ENCODE results near the gene TENT4A.
"Not testable (repeated sequence)": the region's sequence is repeated elsewhere in the genome, so short reads cannot be mapped to it uniquely, and the experiment has no call there.

The TENT4A gene

GRCh38 chr5:6713274-6714225 lies at the start of gene TENT4A:
Gene TENT4A (plus strand): TSS chr5:6713432. CDS start chr5:6713984, 552 bp downstream.
- Histone ChIP-seq H3K27ac (ENCODE audit: low read length) (no peak within 1 kb of the TSS), H3K27me3 (ENCODE audit: control insufficient read depth, insufficient read depth, low read length) (no peaks in the 10 kb centered on the region), H3K36me3 (ENCODE audit: control insufficient read depth, insufficient read depth, low read length) (no peaks in the 10 kb centered on the region), H3K9me3 (ENCODE audit: control insufficient read depth, insufficient read depth, low read length) (no peaks in the 10 kb centered on the region), H3K4me3 (ENCODE audit: low read length) (peak within 1 kb of the TSS; percentile 70; the same call in 1 of the 2 replicates), H3K4me1 (ENCODE audit: control insufficient read depth, insufficient read depth, low read length) (no peaks in the 10 kb centered on the region)
- no peak for DNase-seq (ENCODE audit: low read depth, low spot score)
- WGBS (ENCODE audit: insufficient coverage, insufficient read length): no CpG with 5 or more reads among the region's 174 CpGs

GRCh38 chr5:6666762-6667161 lies 46.5 kb upstream of the TENT4A start:
- no CpG with 5 or more reads among the region's 15 CpGs for WGBS (ENCODE audit: insufficient coverage, insufficient read length)
- no peaks in the 10 kb centered on the region for H3K27me3 ChIP-seq (ENCODE audit: control insufficient read depth, insufficient read depth, low read length)
- no peak overlapping the region for H3K27ac ChIP-seq (ENCODE audit: low read length)
- 0 out of 2 replicates have a peak, but pooled peaks cover 4% of the 10 kb centered on the region for H3K36me3 ChIP-seq (ENCODE audit: control insufficient read depth, insufficient read depth, low read length)
- no peak for DNase-seq (ENCODE audit: low read depth, low spot score)
- H3K4me1 ChIP-seq (ENCODE audit: control insufficient read depth, insufficient read depth, low read length): peaks cover 3% of the 10 kb centered on the region
- no peaks in the 10 kb centered on the region for H3K9me3 ChIP-seq (ENCODE audit: control insufficient read depth, insufficient read depth, low read length)
- H3K4me3 ChIP-seq (ENCODE audit: low read length): no peak overlapping the region

GRCh38 chr5:6667648-6668047 lies 45.6 kb upstream of the TENT4A start:
- Histone ChIP-seq H3K4me3 (ENCODE audit: low read length) (no peak overlapping the region), H3K9me3 (ENCODE audit: control insufficient read depth, insufficient read depth, low read length) (no peaks in the 10 kb centered on the region), H3K27ac (ENCODE audit: low read length) (no peak overlapping the region), H3K36me3 (ENCODE audit: control insufficient read depth, insufficient read depth, low read length) (0 out of 2 replicates have a peak, but pooled peaks cover 4% of the 10 kb centered on the region), H3K4me1 (ENCODE audit: control insufficient read depth, insufficient read depth, low read length) (peaks cover 3% of the 10 kb centered on the region), H3K27me3 (ENCODE audit: control insufficient read depth, insufficient read depth, low read length) (no peaks in the 10 kb centered on the region)
- WGBS (ENCODE audit: insufficient coverage, insufficient read length): no CpG with 5 or more reads among the region's 5 CpGs
- no peak for DNase-seq (ENCODE audit: low read depth, low spot score)

- WGBS (ENCODE audit: insufficient coverage, insufficient read length): no CpG with 5 or more reads among the region's 9 CpGs
- H3K4me3 ChIP-seq (ENCODE audit: low read length); H3K36me3 ChIP-seq (ENCODE audit: control insufficient read depth, insufficient read depth, low read length); H3K27ac ChIP-seq (ENCODE audit: low read length); H3K4me1 ChIP-seq (ENCODE audit: control insufficient read depth, insufficient read depth, low read length); DNase-seq (ENCODE audit: low read depth, low spot score); H3K9me3 ChIP-seq (ENCODE audit: control insufficient read depth, insufficient read depth, low read length); H3K27me3 ChIP-seq (ENCODE audit: control insufficient read depth, insufficient read depth, low read length): not testable (repeated sequence)
These were observed 44.5 kb upstream of the TENT4A start for GRCh38 chr5:6668717-6669116.

- no CpG with 5 or more reads among the region's 5 CpGs for WGBS (ENCODE audit: insufficient coverage, insufficient read length)
- Histone ChIP-seq H3K9me3 (ENCODE audit: control insufficient read depth, insufficient read depth, low read length) (no peaks in the 10 kb centered on the region), H3K36me3 (ENCODE audit: control insufficient read depth, insufficient read depth, low read length) (no peaks in the 10 kb centered on the region), H3K4me1 (ENCODE audit: control insufficient read depth, insufficient read depth, low read length) (peaks cover 1% of the 10 kb centered on the region; the same call in 1 of the 2 replicates), H3K4me3 (ENCODE audit: low read length) (no peak overlapping the region), H3K27ac (ENCODE audit: low read length) (no peak overlapping the region), H3K27me3 (ENCODE audit: control insufficient read depth, insufficient read depth, low read length) (no peaks in the 10 kb centered on the region)
- DNase-seq (ENCODE audit: low read depth, low spot score): no peak
These were observed 40.2 kb upstream of the TENT4A start for GRCh38 chr5:6673031-6673430.

- no peak for DNase-seq (ENCODE audit: low read depth, low spot score)
- H3K36me3 ChIP-seq (ENCODE audit: control insufficient read depth, insufficient read depth, low read length): no peaks in the 10 kb centered on the region
- H3K4me1 ChIP-seq (ENCODE audit: control insufficient read depth, insufficient read depth, low read length): no peaks in the 10 kb centered on the region
- no CpG with 5 or more reads among the region's 1 CpG for WGBS (ENCODE audit: insufficient coverage, insufficient read length)
- no peaks in the 10 kb centered on the region for H3K27me3 ChIP-seq (ENCODE audit: control insufficient read depth, insufficient read depth, low read length)
- no peak overlapping the region for H3K27ac ChIP-seq (ENCODE audit: low read length)
- no peaks in the 10 kb centered on the region for H3K9me3 ChIP-seq (ENCODE audit: control insufficient read depth, insufficient read depth, low read length)
- no peak overlapping the region for H3K4me3 ChIP-seq (ENCODE audit: low read length)
These were observed 39.3 kb upstream of the TENT4A start for GRCh38 chr5:6673963-6674362.

- Histone ChIP-seq H3K27ac (ENCODE audit: low read length) (no peak overlapping the region), H3K4me1 (ENCODE audit: control insufficient read depth, insufficient read depth, low read length) (no peaks in the 10 kb centered on the region), H3K36me3 (ENCODE audit: control insufficient read depth, insufficient read depth, low read length) (no peaks in the 10 kb centered on the region), H3K27me3 (ENCODE audit: control insufficient read depth, insufficient read depth, low read length) (no peaks in the 10 kb centered on the region), H3K9me3 (ENCODE audit: control insufficient read depth, insufficient read depth, low read length) (no peaks in the 10 kb centered on the region), H3K4me3 (ENCODE audit: low read length) (no peak overlapping the region)
- WGBS (ENCODE audit: insufficient coverage, insufficient read length): no CpG with 5 or more reads among the region's 3 CpGs
- no peak for DNase-seq (ENCODE audit: low read depth, low spot score)
These were observed 38.8 kb upstream of the TENT4A start for GRCh38 chr5:6674421-6674820.

- H3K27ac ChIP-seq (ENCODE audit: low read length): no peak overlapping the region
- H3K9me3 ChIP-seq (ENCODE audit: control insufficient read depth, insufficient read depth, low read length): no peaks in the 10 kb centered on the region
- DNase-seq (ENCODE audit: low read depth, low spot score): no peak
- H3K4me3 ChIP-seq (ENCODE audit: low read length): no peak overlapping the region
- no peaks in the 10 kb centered on the region for H3K36me3 ChIP-seq (ENCODE audit: control insufficient read depth, insufficient read depth, low read length)
- WGBS (ENCODE audit: insufficient coverage, insufficient read length): no CpG with 5 or more reads among the region's 10 CpGs
- no peaks in the 10 kb centered on the region for H3K27me3 ChIP-seq (ENCODE audit: control insufficient read depth, insufficient read depth, low read length)
- no peaks in the 10 kb centered on the region for H3K4me1 ChIP-seq (ENCODE audit: control insufficient read depth, insufficient read depth, low read length)
These were observed 38.3 kb upstream of the TENT4A start for GRCh38 chr5:6674886-6675285.

GRCh38 chr5:6675784-6676491 lies 37.3 kb upstream of the TENT4A start:
- DNase-seq (ENCODE audit: low read depth, low spot score): no peak
- H3K27me3 ChIP-seq (ENCODE audit: control insufficient read depth, insufficient read depth, low read length): no peaks in the 10 kb centered on the region
- H3K4me1 ChIP-seq (ENCODE audit: control insufficient read depth, insufficient read depth, low read length): no peaks in the 10 kb centered on the region
- H3K4me3 ChIP-seq (ENCODE audit: low read length): no peak overlapping the region
- no peaks in the 10 kb centered on the region for H3K9me3 ChIP-seq (ENCODE audit: control insufficient read depth, insufficient read depth, low read length)
- no peaks in the 10 kb centered on the region for H3K36me3 ChIP-seq (ENCODE audit: control insufficient read depth, insufficient read depth, low read length)
- no CpG with 5 or more reads among the region's 5 CpGs for WGBS (ENCODE audit: insufficient coverage, insufficient read length)
- H3K27ac ChIP-seq (ENCODE audit: low read length): no peak overlapping the region

- Histone ChIP-seq H3K9me3 (ENCODE audit: control insufficient read depth, insufficient read depth, low read length) (no peaks in the 10 kb centered on the region), H3K27me3 (ENCODE audit: control insufficient read depth, insufficient read depth, low read length) (no peaks in the 10 kb centered on the region), H3K4me1 (ENCODE audit: control insufficient read depth, insufficient read depth, low read length) (no peaks in the 10 kb centered on the region), H3K27ac (ENCODE audit: low read length) (no peak overlapping the region), H3K36me3 (ENCODE audit: control insufficient read depth, insufficient read depth, low read length) (no peaks in the 10 kb centered on the region), H3K4me3 (ENCODE audit: low read length) (no peak overlapping the region)
- no CpG with 5 or more reads among the region's 2 CpGs for WGBS (ENCODE audit: insufficient coverage, insufficient read length)
- DNase-seq (ENCODE audit: low read depth, low spot score): no peak
These were observed 36.5 kb upstream of the TENT4A start for GRCh38 chr5:6676702-6677101.

Measured in iPS DF 6.9 (cell line).